Activated CD8-positive, alpha-beta T cell treated with anti-CD3 and anti-CD28 coated beads for 36 hours (primary cell): ENCODE measurements around the gene TMEM232. TPM values are rescaled to one million over a fixed set of nuclear protein-coding genes. Genes with fewer than 3 reads are reported as not detected.

Experiments
- ATAC-seq: fragments of 200-7000 bp; cut with Tn5 transposase; one replicate; pipeline ENCODE4 v1.10.0; 2021; ENCODE audit warnings: mild to moderate bottlenecking, moderate library complexity
- CTCF ChIA-PET: fragments of 350-600 bp; sonication (Branson Sonifier 250); formaldehyde crosslinking; loops from one replicate; lab custom pipeline; 2021; ENCODE audit warnings: antibody characterized with exemption; lab: Charles Lee
- POLR2A ChIA-PET: fragments of 350-600 bp; sonication (Branson Sonifier 250); formaldehyde crosslinking; loops from one replicate; lab custom pipeline; 2021; ENCODE audit warnings: antibody characterized with exemption; lab: Charles Lee
- DNase-seq: peaks from one replicate; pipeline ENCODE4 v3.0.0-alpha.2; 2020
- H3K27ac Mint-ChIP-seq: one replicate; pipeline ENCODE4 v1.8.0; 2021; ENCODE audit warnings: mild to moderate bottlenecking, mixed read lengths
- H3K27me3 Mint-ChIP-seq: one replicate; pipeline ENCODE4 v1.8.0; 2021; ENCODE audit warnings: mixed read lengths
- H3K36me3 Mint-ChIP-seq: one replicate; pipeline ENCODE4 v1.8.0; 2021; ENCODE audit warnings: low read depth, mixed read lengths
- H3K4me1 Mint-ChIP-seq: one replicate; pipeline ENCODE4 v1.8.0; 2021; ENCODE audit warnings: low read depth, mixed read lengths
- H3K4me3 Mint-ChIP-seq: one replicate; pipeline ENCODE4 v1.8.0; 2021; ENCODE audit warnings: mild to moderate bottlenecking, moderate library complexity, mixed read lengths
- H3K9me3 Mint-ChIP-seq: one replicate; pipeline ENCODE4 v1.8.0; 2021; ENCODE audit warnings: mixed read lengths
- CTCF ChIP-seq: fragments of 200-600 bp; IDR thresholded peaks from one replicate; pipeline ENCODE4 v1.8.0; 2022; ENCODE audit warnings: antibody characterized with exemption, mild to moderate bottlenecking
- intact Hi-C: fragments of 100-400 bp; cut with micrococcal nuclease; formaldehyde crosslinking; loops from one replicate; pipeline ENCODE4 v1.10.0; 2022
- total RNA-seq, 2 experiments: library from RNA; stranded (reverse); gene quantifications; one replicate each; pipeline ENCODE4 v1.2.3, GENCODE V29; 2021

Gene TMEM232
- total RNA-seq, 2 experiments from 2014 or later, result 0.27 to 0.49 TPM

GRCh38 chr5:110561510-110561909 lies 165.0 kb downstream of the TMEM232 start:
- intact Hi-C loops, result no loop called here
- no peaks in the 10 kb centered on the region for H3K9me3 Mint-ChIP-seq
- ChIA-PET POLR2A (no interaction called here), CTCF (interaction anchor here (2.1 kb wide), 1 partner anchor 10 kb away, joined by 4 read pairs; no protein-coding TSS in a partner anchor)
- H3K27me3 Mint-ChIP-seq, result peaks cover 2% of the 10 kb centered on the region
- no peak for DNase-seq
- H3K36me3 Mint-ChIP-seq, result no peaks in the 10 kb centered on the region
- H3K27ac Mint-ChIP-seq, result no peak overlapping the region
- H3K4me3 Mint-ChIP-seq, result no peak overlapping the region
- no peak for ATAC-seq
- no peaks in the 10 kb centered on the region for H3K4me1 Mint-ChIP-seq
- no peak for TF ChIP-seq CTCF

- H3K9me3 Mint-ChIP-seq, result no peaks in the 10 kb centered on the region
- TF ChIP-seq CTCF, result no peak
- no peaks in the 10 kb centered on the region for H3K36me3 Mint-ChIP-seq
- POLR2A ChIA-PET, result no interaction called here
- CTCF ChIA-PET, result no interaction called here
- H3K4me3 Mint-ChIP-seq, result no peak overlapping the region
- no peak overlapping the region for H3K27ac Mint-ChIP-seq
- DNase-seq (no peak), ATAC-seq (no peak)
- H3K27me3 Mint-ChIP-seq, result no peaks in the 10 kb centered on the region
- H3K4me1 Mint-ChIP-seq, result no peaks in the 10 kb centered on the region
- intact Hi-C loops, result no loop called here
These were observed 177.2 kb downstream of the TMEM232 start for GRCh38 chr5:110549301-110549700.

- ChIA-PET POLR2A (no interaction called here), CTCF (no interaction called here)
- Mint-ChIP-seq H3K9me3 (no peaks in the 10 kb centered on the region), H3K4me3 (no peak overlapping the region), H3K27me3 (peaks cover 2% of the 10 kb centered on the region), H3K36me3 (no peaks in the 10 kb centered on the region), H3K27ac (no peak overlapping the region), H3K4me1 (no peaks in the 10 kb centered on the region)
- intact Hi-C loops, result no loop called here
- DNase-seq (no peak), ATAC-seq (no peak)
- no peak for TF ChIP-seq CTCF
These were observed 178.3 kb downstream of the TMEM232 start for GRCh38 chr5:110548171-110548570.

GRCh38 chr5:110547495-110547894 lies 179.0 kb downstream of the TMEM232 start:
- Mint-ChIP-seq H3K27ac (no peak overlapping the region), H3K4me3 (no peak overlapping the region), H3K9me3 (no peaks in the 10 kb centered on the region), H3K4me1 (no peaks in the 10 kb centered on the region), H3K36me3 (no peaks in the 10 kb centered on the region), H3K27me3 (peaks cover 5% of the 10 kb centered on the region)
- ATAC-seq (no peak), DNase-seq (no peak)
- intact Hi-C loops, result no loop called here
- POLR2A ChIA-PET, result no interaction called here
- TF ChIP-seq CTCF, result no peak
- CTCF ChIA-PET, result no interaction called here

- intact Hi-C loops, result no loop called here
- DNase-seq (no peak), ATAC-seq (no peak)
- Mint-ChIP-seq H3K4me3 (no peak overlapping the region), H3K36me3 (no peaks in the 10 kb centered on the region), H3K27ac (no peak overlapping the region), H3K9me3 (no peaks in the 10 kb centered on the region), H3K4me1 (no peaks in the 10 kb centered on the region), H3K27me3 (peaks cover 5% of the 10 kb centered on the region)
- no peak for TF ChIP-seq CTCF
- ChIA-PET CTCF (no interaction called here), POLR2A (no interaction called here)
These were observed 180.8 kb downstream of the TMEM232 start for GRCh38 chr5:110545716-110546115.
